ENCODE measurements around the gene RAB3C.
"Not testable (repeated sequence)": the region's sequence is repeated elsewhere in the genome, so short reads cannot be mapped to it uniquely, and the experiment has no call there.

DNA sequence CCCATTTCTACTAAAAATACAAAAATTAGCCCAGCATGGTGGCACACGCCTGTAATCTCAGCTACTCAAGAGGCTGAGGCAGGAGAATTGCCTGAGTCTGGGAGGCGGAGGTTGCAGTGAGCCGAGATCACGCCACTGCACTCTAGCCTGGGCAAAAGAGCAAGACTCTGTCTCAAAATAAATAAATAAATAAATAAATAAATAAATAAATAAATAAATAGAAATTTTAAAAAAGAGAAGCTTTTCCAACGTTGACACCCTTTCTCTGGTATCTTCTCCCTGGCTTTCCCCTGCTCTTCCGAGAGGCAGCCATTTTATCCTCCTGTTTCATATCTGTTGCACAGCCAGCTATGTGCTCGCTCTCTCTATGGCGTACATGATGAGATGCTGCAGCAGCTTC, 127.5 kb downstream of the RAB3C start:
- TF ChIP-seq SUZ12 (IDR thresholded peaks at IDR 0.05); SP1 (IDR thresholded peaks at IDR 0.05); BHLHE40 (IDR thresholded peaks at IDR 0.05; ENCODE audit: borderline replicate concordance); FOXA1 (IDR thresholded peaks at IDR 0.05); L3MBTL2 (conservative IDR thresholded peaks at IDR 0.05); NFRKB (IDR thresholded peaks at IDR 0.05); HDGF (IDR thresholded peaks at IDR 0.05; ENCODE audit: borderline replicate concordance); FOXK2 (IDR thresholded peaks at IDR 0.05); ARNT (IDR thresholded peaks at IDR 0.05); ELF4 (IDR thresholded peaks at IDR 0.05): not testable (repeated sequence)
- TF ChIP-seq, protein P1, sequence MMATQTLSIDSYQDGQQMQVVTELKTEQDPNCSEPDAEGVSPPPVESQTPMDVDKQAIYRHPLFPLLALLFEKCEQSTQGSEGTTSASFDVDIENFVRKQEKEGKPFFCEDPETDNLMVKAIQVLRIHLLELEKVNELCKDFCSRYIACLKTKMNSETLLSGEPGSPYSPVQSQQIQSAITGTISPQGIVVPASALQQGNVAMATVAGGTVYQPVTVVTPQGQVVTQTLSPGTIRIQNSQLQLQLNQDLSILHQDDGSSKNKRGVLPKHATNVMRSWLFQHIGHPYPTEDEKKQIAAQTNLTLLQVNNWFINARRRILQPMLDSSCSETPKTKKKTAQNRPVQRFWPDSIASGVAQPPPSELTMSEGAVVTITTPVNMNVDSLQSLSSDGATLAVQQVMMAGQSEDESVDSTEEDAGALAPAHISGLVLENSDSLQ (IDR thresholded peaks at IDR 0.05): not testable (repeated sequence)

Data from HEK293T (cell line).